ENCODE measurements around the gene CASK. TPM values are rescaled to one million over a fixed set of nuclear protein-coding genes. Genes with fewer than 3 reads are reported as not detected.
"Not testable (repeated sequence)": the region's sequence is repeated elsewhere in the genome, so short reads cannot be mapped to it uniquely, and the experiment has no call there.

The CASK gene
- polyA plus RNA-seq, 1 donor from 2014 or later = 58.3 TPM

- Histone ChIP-seq H3K79me2 (replicated peaks; ENCODE audit: insufficient read depth, low read length) (no peaks in the 10 kb centered on the region), H3K36me3 (ENCODE audit: insufficient read depth, low read length) (no peaks in the 10 kb centered on the region), H3K4me3 (ENCODE audit: low read length) (no peak overlapping the region), H3K9me3 (ENCODE audit: low read length) (no peaks in the 10 kb centered on the region), H3K27ac (ENCODE audit: low read length) (no peak overlapping the region), H3K4me2 (ENCODE audit: low read length) (no peak overlapping the region), H3F3A (ENCODE audit: insufficient read depth, low read length, poor library complexity, severe bottlenecking) (no peaks in the 10 kb centered on the region), H4K20me1 (ENCODE audit: insufficient read depth) (no peaks in the 10 kb centered on the region), H3K9ac (ENCODE audit: low read length) (no peak overlapping the region), H3K27me3 (ENCODE audit: insufficient read depth, low read depth, low read length) (no peaks in the 10 kb centered on the region), H3K9me2 (ENCODE audit: insufficient read depth, low read length) (no peaks in the 10 kb centered on the region), H2AFZ (ENCODE audit: low read depth, low read length) (no peak overlapping the region)
- TF ChIP-seq MXI1 (conservative IDR thresholded peaks at IDR 0.05; ENCODE audit: poor library complexity, severe bottlenecking) = no peak
- no peak for TF ChIP-seq SMC3 (conservative IDR thresholded peaks at IDR 0.05; ENCODE audit: poor library complexity)
- no peak for TF ChIP-seq EZH2 (IDR thresholded peaks at IDR 0.05; ENCODE audit: borderline replicate concordance, insufficient read depth, low read length, poor library complexity, severe bottlenecking)
- TF ChIP-seq REST (IDR thresholded peaks at IDR 0.05; ENCODE audit: borderline replicate concordance) = no peak
- no peak for TF ChIP-seq TAF1 (IDR thresholded peaks at IDR 0.05; ENCODE audit: low read depth)
- no peak for TF ChIP-seq CTCF (IDR thresholded peaks at IDR 0.05; ENCODE audit: poor library complexity, severe bottlenecking)
- TF ChIP-seq EP300 (conservative IDR thresholded peaks at IDR 0.05; ENCODE audit: poor library complexity, severe bottlenecking) = no peak
- no peak for TF ChIP-seq RAD21 (conservative IDR thresholded peaks at IDR 0.05)
- TF ChIP-seq POLR2AphosphoS5 (IDR thresholded peaks at IDR 0.05) = no peak
These were observed 409.2 kb downstream of the CASK start for GRCh38 chrX:41514179-41514578.

GRCh38 chrX:41512853-41513252 lies 410.5 kb downstream of the CASK start:
- not testable (repeated sequence) for H3K4me3 ChIP-seq (ENCODE audit: low read length); H3K4me2 ChIP-seq (ENCODE audit: low read length); H4K20me1 ChIP-seq (ENCODE audit: insufficient read depth); H3F3A ChIP-seq (ENCODE audit: insufficient read depth, low read length, poor library complexity, severe bottlenecking); H3K9me2 ChIP-seq (ENCODE audit: insufficient read depth, low read length); H3K79me2 ChIP-seq (replicated peaks; ENCODE audit: insufficient read depth, low read length); H2AFZ ChIP-seq (ENCODE audit: low read depth, low read length); H3K9me3 ChIP-seq (ENCODE audit: low read length); H3K27ac ChIP-seq (ENCODE audit: low read length); H3K27me3 ChIP-seq (ENCODE audit: insufficient read depth, low read depth, low read length); H3K9ac ChIP-seq (ENCODE audit: low read length); H3K36me3 ChIP-seq (ENCODE audit: insufficient read depth, low read length)

- H3K9ac ChIP-seq (ENCODE audit: low read length) = no peak overlapping the region
- no peak overlapping the region for H3K4me2 ChIP-seq (ENCODE audit: low read length)
- H3F3A ChIP-seq (ENCODE audit: insufficient read depth, low read length, poor library complexity, severe bottlenecking) = no peaks in the 10 kb centered on the region
- H3K9me3 ChIP-seq (ENCODE audit: low read length) = no peaks in the 10 kb centered on the region
- no peak overlapping the region for H2AFZ ChIP-seq (ENCODE audit: low read depth, low read length)
- no peak overlapping the region for H3K4me3 ChIP-seq (ENCODE audit: low read length)
- no peak overlapping the region for H3K27ac ChIP-seq (ENCODE audit: low read length)
- no peaks in the 10 kb centered on the region for H4K20me1 ChIP-seq (ENCODE audit: insufficient read depth)
- no peaks in the 10 kb centered on the region for H3K36me3 ChIP-seq (ENCODE audit: insufficient read depth, low read length)
- no peaks in the 10 kb centered on the region for H3K9me2 ChIP-seq (ENCODE audit: insufficient read depth, low read length)
- no peak for TF ChIP-seq EZH2 (IDR thresholded peaks at IDR 0.05; ENCODE audit: borderline replicate concordance, insufficient read depth, low read length, poor library complexity, severe bottlenecking)
- TF ChIP-seq CTCF (IDR thresholded peaks at IDR 0.05; ENCODE audit: poor library complexity, severe bottlenecking) = no peak
- TF ChIP-seq EP300 (conservative IDR thresholded peaks at IDR 0.05; ENCODE audit: poor library complexity, severe bottlenecking) = no peak
- no peak for TF ChIP-seq MXI1 (conservative IDR thresholded peaks at IDR 0.05; ENCODE audit: poor library complexity, severe bottlenecking)
- no peak for TF ChIP-seq REST (IDR thresholded peaks at IDR 0.05; ENCODE audit: borderline replicate concordance)
- TF ChIP-seq RAD21 (conservative IDR thresholded peaks at IDR 0.05) = no peak
- TF ChIP-seq SMC3 (conservative IDR thresholded peaks at IDR 0.05; ENCODE audit: poor library complexity) = no peak
- no peak for TF ChIP-seq TAF1 (IDR thresholded peaks at IDR 0.05; ENCODE audit: low read depth)
- TF ChIP-seq POLR2AphosphoS5 (IDR thresholded peaks at IDR 0.05) = no peak
- no peaks in the 10 kb centered on the region for H3K79me2 ChIP-seq (replicated peaks; ENCODE audit: insufficient read depth, low read length)
- no peaks in the 10 kb centered on the region for H3K27me3 ChIP-seq (ENCODE audit: insufficient read depth, low read depth, low read length)
These were observed 411.0 kb downstream of the CASK start for GRCh38 chrX:41512394-41512793.
